Muscle layer of colon (tissue), 2 donors: ENCODE measurements around the gene LRRC56.

Experiments
- H3K27ac ChIP-seq: one replicate; pipeline ENCODE4 v1.7.0; 2013; ENCODE audit warnings: low read depth, mild to moderate bottlenecking, low read length, moderate library complexity
- H3K27me3 ChIP-seq, 2 donors: one replicate each; pipeline ENCODE4 v1.7.0; 2013; ENCODE audit warnings: low read length in 2 of 2, mild to moderate bottlenecking in 2 of 2; ENCODE audit not compliant: insufficient read depth in 2 of 2, control insufficient read depth in 1 of 2
- H3K36me3 ChIP-seq: one replicate; pipeline ENCODE4 v1.7.0; 2013; ENCODE audit warnings: mild to moderate bottlenecking, low read length; ENCODE audit not compliant: insufficient read depth
- H3K4me1 ChIP-seq: one replicate; pipeline ENCODE4 v1.7.0; 2013; ENCODE audit warnings: mild to moderate bottlenecking, low read length; ENCODE audit not compliant: insufficient read depth
- H3K4me3 ChIP-seq, 2 donors: one replicate each; pipeline ENCODE4 v1.7.0; 2013; ENCODE audit warnings: low read length in 2 of 2, low read depth in 1 of 2, mild to moderate bottlenecking in 1 of 2, moderate library complexity in 1 of 2
- H3K9ac ChIP-seq: one replicate; pipeline ENCODE4 v1.7.0; 2013; ENCODE audit warnings: low read length
- H3K9me3 ChIP-seq: one replicate; pipeline ENCODE4 v1.7.0; 2013; ENCODE audit warnings: mild to moderate bottlenecking, low read length
- donor health status: abdominal sarcoma.
- donor health status: Adenocarcinoma of cecum.

LRRC56 gene

GRCh38 chr11:538431-539051, 1.2 kb downstream of the LRRC56 start:
- Histone ChIP-seq H3K27me3 (peaks cover 11 to 33% of the 10 kb centered on the region in 2 donors), H3K9me3 (no peaks in the 10 kb centered on the region), H3K27ac (no peak overlapping the region)

GRCh38 chr11:539971-540481, 2.7 kb downstream of the LRRC56 start:
- peaks cover 11 to 33% of the 10 kb centered on the region in 2 donors for H3K27me3 ChIP-seq
- H3K4me3 ChIP-seq, result no peak overlapping the region
- no peaks in the 10 kb centered on the region for H3K36me3 ChIP-seq

More at GRCh38 chr11:538431-539051, 1.2 kb downstream of the LRRC56 start:
- Histone ChIP-seq H3K36me3 (no peaks in the 10 kb centered on the region), H3K4me3 (no peak overlapping the region), H3K4me1 (peaks cover 14% of the 10 kb centered on the region), H3K9ac (no peak overlapping the region)

GRCh38 chr11:540583-541432, 3.5 kb downstream of the LRRC56 start:
- peaks cover 11 to 33% of the 10 kb centered on the region in 2 donors for H3K27me3 ChIP-seq

More at GRCh38 chr11:539971-540481, 2.7 kb downstream of the LRRC56 start:
- Histone ChIP-seq H3K4me1 (peaks cover 8% of the 10 kb centered on the region), H3K27ac (no peak overlapping the region), H3K9ac (no peak overlapping the region), H3K9me3 (no peaks in the 10 kb centered on the region)

GRCh38 chr11:541433-541885, 4.1 kb downstream of the LRRC56 start:
- H3K9ac ChIP-seq, result no peak overlapping the region
- no peaks in the 10 kb centered on the region for H3K36me3 ChIP-seq
- peaks cover 8% of the 10 kb centered on the region for H3K4me1 ChIP-seq
- H3K9me3 ChIP-seq, result no peaks in the 10 kb centered on the region
- no peak overlapping the region for H3K27ac ChIP-seq
- H3K4me3 ChIP-seq, result no peak overlapping the region
- peaks cover 11 to 27% of the 10 kb centered on the region in 2 donors for H3K27me3 ChIP-seq

More at GRCh38 chr11:540583-541432, 3.5 kb downstream of the LRRC56 start:
- Histone ChIP-seq H3K4me3 (no peak overlapping the region), H3K36me3 (no peaks in the 10 kb centered on the region), H3K27ac (no peak overlapping the region), H3K9me3 (no peaks in the 10 kb centered on the region), H3K4me1 (peaks cover 8% of the 10 kb centered on the region), H3K9ac (no peak overlapping the region)

- Histone ChIP-seq H3K27ac (no peak overlapping the region), H3K9ac (no peak overlapping the region), H3K9me3 (no peaks in the 10 kb centered on the region), H3K27me3 (peaks cover 0 to 5% of the 10 kb centered on the region in 2 donors), H3K36me3 (no peaks in the 10 kb centered on the region), H3K4me1 (no peaks in the 10 kb centered on the region), H3K4me3 (no peak overlapping the region)
Observed at GRCh38 chr11:544817-545166, 7.5 kb downstream of the LRRC56 start.

GRCh38 chr11:545171-545570, 7.8 kb downstream of the LRRC56 start:
- H3K27ac ChIP-seq, result no peak overlapping the region
- no peaks in the 10 kb centered on the region for H3K36me3 ChIP-seq

GRCh38 chr11:548700-549603, 11.6 kb downstream of the LRRC56 start:
- Histone ChIP-seq H3K9me3 (no peaks in the 10 kb centered on the region), H3K36me3 (no peaks in the 10 kb centered on the region), H3K9ac (no peak overlapping the region), H3K27me3 (peaks cover 16 to 32% of the 10 kb centered on the region in 2 donors), H3K4me3 (no peak overlapping the region), H3K4me1 (no peaks in the 10 kb centered on the region), H3K27ac (no peak overlapping the region)

More at GRCh38 chr11:545171-545570, 7.8 kb downstream of the LRRC56 start:
- no peak overlapping the region for H3K9ac ChIP-seq
- no peaks in the 10 kb centered on the region for H3K9me3 ChIP-seq
- H3K4me1 ChIP-seq, result no peaks in the 10 kb centered on the region
- H3K4me3 ChIP-seq, result no peak overlapping the region
- peaks cover 0 to 1% of the 10 kb centered on the region in 2 donors for H3K27me3 ChIP-seq

GRCh38 chr11:550021-550745, 12.9 kb downstream of the LRRC56 start:
- peaks cover 21 to 42% of the 10 kb centered on the region in 2 donors for H3K27me3 ChIP-seq
- no peaks in the 10 kb centered on the region for H3K36me3 ChIP-seq
- H3K9ac ChIP-seq, result no peak overlapping the region
- H3K9me3 ChIP-seq, result no peaks in the 10 kb centered on the region
- H3K4me3 ChIP-seq, result no peak overlapping the region
- H3K4me1 ChIP-seq, result no peaks in the 10 kb centered on the region
- no peak overlapping the region for H3K27ac ChIP-seq

- Histone ChIP-seq H3K27ac (no peak overlapping the region), H3K27me3 (peaks cover 21 to 48% of the 10 kb centered on the region in 2 donors), H3K9ac (no peak overlapping the region), H3K9me3 (no peaks in the 10 kb centered on the region), H3K4me3 (no peak overlapping the region), H3K4me1 (no peaks in the 10 kb centered on the region), H3K36me3 (no peaks in the 10 kb centered on the region)
Observed at GRCh38 chr11:550746-551085, 13.4 kb downstream of the LRRC56 start.

GRCh38 chr11:551131-551530, 13.8 kb downstream of the LRRC56 start:
- Histone ChIP-seq H3K27me3 (peaks cover 21 to 50% of the 10 kb centered on the region in 2 donors), H3K4me3 (no peak overlapping the region), H3K27ac (no peak overlapping the region), H3K36me3 (no peaks in the 10 kb centered on the region), H3K9ac (no peak overlapping the region), H3K9me3 (no peaks in the 10 kb centered on the region), H3K4me1 (no peaks in the 10 kb centered on the region)
